MCF 10A (cell line): ENCODE measurements around the gene PRKAR1B. TPM values are rescaled to one million over a fixed set of nuclear protein-coding genes. Genes with fewer than 3 reads are reported as not detected.

Experiments used
- BruUV-seq: library from RNA; stranded (reverse); fragments of 400-500 nt; replicated peaks from 2 replicates; lab custom pipeline; 2021; lab: Mats Ljungman, UMichigan
- CTCF ChIA-PET: fragments of 300-600 bp; sonication (Branson Sonifier 250); formaldehyde crosslinking; extraction: SDS; loops from one replicate; lab custom pipeline; 2021; ENCODE audit warnings: antibody characterized with exemption, inconsistent platforms; lab: Yijun Ruan, JAX
- POLR2A ChIA-PET: fragments of 300-600, 350-650 bp; sonication (Branson Sonifier 250); formaldehyde crosslinking; extraction: SDS; loops from one replicate; lab custom pipeline; 2020; ENCODE audit warnings: antibody characterized with exemption, inconsistent platforms; lab: Yijun Ruan, JAX
- DNase-seq: peaks from one replicate; pipeline ENCODE4 v3.0.0-alpha.2; 2018; ENCODE audit not compliant: unreplicated experiment
- H3K27ac Mint-ChIP-seq: one replicate; pipeline ENCODE4 v1.8.0; 2022; ENCODE audit warnings: mild to moderate bottlenecking, low read depth, mixed read lengths; ENCODE audit not compliant: unreplicated experiment
- H3K27me3 Mint-ChIP-seq: one replicate; pipeline ENCODE4 v1.8.0; 2022; ENCODE audit warnings: mixed read lengths; ENCODE audit not compliant: insufficient read depth, unreplicated experiment
- H3K36me3 Mint-ChIP-seq: one replicate; pipeline ENCODE4 v1.8.0; 2022; ENCODE audit warnings: mild to moderate bottlenecking, moderate library complexity, mixed read lengths; ENCODE audit not compliant: insufficient read depth, unreplicated experiment
- H3K4me1 Mint-ChIP-seq: one replicate; pipeline ENCODE4 v1.8.0; 2022; ENCODE audit warnings: mixed read lengths; ENCODE audit not compliant: insufficient read depth, unreplicated experiment
- H3K4me3 Mint-ChIP-seq: one replicate; pipeline ENCODE4 v1.8.0; 2022; ENCODE audit warnings: mild to moderate bottlenecking, moderate library complexity, mixed read lengths; ENCODE audit not compliant: unreplicated experiment
- H3K9me3 Mint-ChIP-seq: one replicate; pipeline ENCODE4 v1.8.0; 2022; ENCODE audit warnings: mixed read lengths; ENCODE audit not compliant: unreplicated experiment
- CTCF ChIP-seq: fragments of 200-600 bp; IDR thresholded peaks from one replicate; pipeline ENCODE4 v1.8.0; 2022; ENCODE audit warnings: antibody characterized with exemption, mild to moderate bottlenecking; ENCODE audit not compliant: unreplicated experiment
- intact Hi-C: fragments of 100-400 bp; cut with micrococcal nuclease; formaldehyde crosslinking; loops from 2 replicates; pipeline ENCODE4 v1.14.1; 2022
- total RNA-seq: library from RNA; stranded (reverse); gene quantifications from 2 replicates; pipeline ENCODE4 v1.2.3, GENCODE V29; 2022

The PRKAR1B gene
- total RNA-seq, 1 experiment from 2014 or later: 31.5 TPM

GRCh38 chr7:682810-683209 is 44.3 kb downstream of the PRKAR1B start:
- intact Hi-C loops: no loop called here
- Mint-ChIP-seq H3K36me3 (peaks cover 38% of the 10 kb centered on the region), H3K27ac (no peak overlapping the region), H3K4me1 (no peaks in the 10 kb centered on the region), H3K4me3 (no peak overlapping the region), H3K27me3 (no peaks in the 10 kb centered on the region), H3K9me3 (peaks cover 25% of the 10 kb centered on the region)
- ChIA-PET CTCF (no interaction called here), POLR2A (no interaction called here)
- no peak for TF ChIP-seq CTCF
- no peak for DNase-seq
- no TSS peak for BruUV-seq

- ChIA-PET CTCF (interaction anchor here (0.5 to 0.7 kb wide), 2 partner anchors 21 to 94 kb away, joined by 3 to 6 read pairs; no protein-coding TSS in a partner anchor), POLR2A (no interaction called here)
- no peaks in the 10 kb centered on the region for H3K27me3 Mint-ChIP-seq
- peaks cover 38% of the 10 kb centered on the region for H3K36me3 Mint-ChIP-seq
- peaks cover 14% of the 10 kb centered on the region for H3K9me3 Mint-ChIP-seq
- no peak overlapping the region for H3K27ac Mint-ChIP-seq
- H3K4me1 Mint-ChIP-seq: no peaks in the 10 kb centered on the region
- no TSS peak for BruUV-seq
- no peak for DNase-seq
- intact Hi-C loops: no loop called here
- H3K4me3 Mint-ChIP-seq: no peak overlapping the region
- TF ChIP-seq CTCF: no peak
Measured at GRCh38 chr7:681551-682307, 45.4 kb downstream of the PRKAR1B start.

- ChIA-PET POLR2A (interaction anchor here (0.7 kb wide), 1 partner anchor 51 kb away, joined by 3 read pairs; no protein-coding TSS in a partner anchor), CTCF (interaction anchor here (0.6 kb wide), 2 partner anchors 51 to 162 kb away, joined by 3 to 4 read pairs; no protein-coding TSS in a partner anchor)
- H3K27ac Mint-ChIP-seq: no peak overlapping the region
- no peak overlapping the region for H3K4me3 Mint-ChIP-seq
- TF ChIP-seq CTCF: no peak
- H3K27me3 Mint-ChIP-seq: no peaks in the 10 kb centered on the region
- intact Hi-C loops: no loop called here
- no TSS peak for BruUV-seq
- H3K36me3 Mint-ChIP-seq: peaks cover 34% of the 10 kb centered on the region
- DNase-seq: no peak
- H3K4me1 Mint-ChIP-seq: no peaks in the 10 kb centered on the region
- H3K9me3 Mint-ChIP-seq: peaks cover 8% of the 10 kb centered on the region
Measured at GRCh38 chr7:680411-681127, 46.5 kb downstream of the PRKAR1B start.

- no peaks in the 10 kb centered on the region for H3K27me3 Mint-ChIP-seq
- H3K4me1 Mint-ChIP-seq: no peaks in the 10 kb centered on the region
- H3K9me3 Mint-ChIP-seq: no peaks in the 10 kb centered on the region
- no peak overlapping the region for H3K4me3 Mint-ChIP-seq
- intact Hi-C loops: no loop called here
- CTCF ChIA-PET: no interaction called here
- no peak overlapping the region for H3K27ac Mint-ChIP-seq
- no TSS peak for BruUV-seq
- no peak for DNase-seq
- POLR2A ChIA-PET: no interaction called here
- peaks cover 24% of the 10 kb centered on the region for H3K36me3 Mint-ChIP-seq
- TF ChIP-seq CTCF: no peak
Measured at GRCh38 chr7:676972-677385, 50.1 kb downstream of the PRKAR1B start.
